GM18951 (cell line): Measurements from ENCODE around the gene EPN2.

Source experiments
- POLR2A ChIP-seq: IDR thresholded peaks from 4 replicates; pipeline ENCODE4 v1.6.1; 2011; ENCODE audit warnings: mild to moderate bottlenecking; ENCODE audit not compliant: insufficient read length, insufficient read depth; ENCODE audit errors: extremely low read depth
- in situ Hi-C: fragments of 300-500 bp; cut with MboI; formaldehyde crosslinking; loops from one replicate; pipeline ENCODE4 v1.12.0; 2022; ENCODE audit warnings: low sequenced_read_pairs, mixed read lengths, inconsistent platforms; ENCODE audit not compliant: unreplicated experiment

Gene EPN2

GRCh38 chr17:19302791-19303331 is 65.7 kb downstream of the EPN2 start:
- in situ Hi-C loops, result no loop called here
- TF ChIP-seq POLR2A, result no peak

GRCh38 chr17:19303367-19303776 is 66.2 kb downstream of the EPN2 start:
- no peak for TF ChIP-seq POLR2A
- in situ Hi-C loops, result no loop called here

- no peak for TF ChIP-seq POLR2A
- in situ Hi-C loops, result no loop called here
Observed at GRCh38 chr17:19304209-19304608, 67.0 kb downstream of the EPN2 start.

GRCh38 chr17:19304751-19305150 is 67.6 kb downstream of the EPN2 start:
- TF ChIP-seq POLR2A, result no peak
- in situ Hi-C loops, result no loop called here

GRCh38 chr17:19305256-19305655 is 68.1 kb downstream of the EPN2 start:
- in situ Hi-C loops, result no loop called here
- no peak for TF ChIP-seq POLR2A

- TF ChIP-seq POLR2A, result no peak
- in situ Hi-C loops, result no loop called here
Observed at GRCh38 chr17:19305761-19306159, 68.6 kb downstream of the EPN2 start.

- peak; percentile 45 for TF ChIP-seq POLR2A
- in situ Hi-C loops, result no loop called here
Observed at GRCh38 chr17:19306160-19307111, 69.3 kb downstream of the EPN2 start.

GRCh38 chr17:19307521-19307920 is 70.4 kb downstream of the EPN2 start:
- no peak for TF ChIP-seq POLR2A
- in situ Hi-C loops, result no loop called here

GRCh38 chr17:19308398-19308797 is 71.2 kb downstream of the EPN2 start:
- in situ Hi-C loops, result no loop called here
- TF ChIP-seq POLR2A, result no peak

- in situ Hi-C loops, result no loop called here
- TF ChIP-seq POLR2A, result no peak
Observed at GRCh38 chr17:19309701-19310100, 72.5 kb downstream of the EPN2 start.

GRCh38 chr17:19310151-19310550 is 73.0 kb downstream of the EPN2 start:
- in situ Hi-C loops, result no loop called here
- no peak for TF ChIP-seq POLR2A

GRCh38 chr17:19311016-19311415 is 73.8 kb downstream of the EPN2 start:
- in situ Hi-C loops, result no loop called here
- no peak for TF ChIP-seq POLR2A

GRCh38 chr17:19311421-19312215 is 74.5 kb downstream of the EPN2 start:
- in situ Hi-C loops, result no loop called here
- no peak for TF ChIP-seq POLR2A

- in situ Hi-C loops, result no loop called here
- TF ChIP-seq POLR2A, result no peak
Observed at GRCh38 chr17:19312406-19312805, 75.2 kb downstream of the EPN2 start.
